Measurements from ENCODE around the gene EEF1A2.

- no peak for TF ChIP-seq CTCF (IDR thresholded peaks at IDR 0.05; ENCODE audit: extremely low read depth in 1 of 2, insufficient read depth in 1 of 2, low read depth in 1 of 2, low read length in 2 of 2)
- TF ChIP-seq MYC (IDR thresholded peaks at IDR 0.05; ENCODE audit: low read depth, low read length): no peak
- no peak for TF ChIP-seq EZH2 (IDR thresholded peaks at IDR 0.05; ENCODE audit: borderline replicate concordance, low read depth, low read length, severe bottlenecking)
- no peak for TF ChIP-seq MAX (IDR thresholded peaks at IDR 0.05; ENCODE audit: insufficient read depth, insufficient read length)
Measured at GRCh38 chr20:63542031-63542559, 43.2 kb upstream of the EEF1A2 start.

Measured in endothelial cell of umbilical vein (primary cell).